OCI-LY1 (cell line): ENCODE results near the gene WBP2.

Experiments used
- H2AFZ ChIP-seq: fragments of 200-600 bp; sonication (generic), shearing (Covaris generic); 2 replicates; pipeline ENCODE4 v1.6.0; 2014; ENCODE audit warnings: antibody characterized with exemption, mild to moderate bottlenecking, low read length
- H3F3A ChIP-seq: fragments of 200-600 bp; sonication (generic), shearing (Covaris generic); 2 replicates; pipeline ENCODE4 v1.6.0; 2014; ENCODE audit warnings: mild to moderate bottlenecking, antibody characterized with exemption, low read length, moderate library complexity; ENCODE audit not compliant: insufficient read depth
- H3K27ac ChIP-seq: fragments of 200-600 bp; sonication (generic); 2 replicates; pipeline ENCODE4 v1.5.1; 2014; ENCODE audit warnings: low read length, mixed run types, mild to moderate bottlenecking, low read depth; ENCODE audit not compliant: poor library complexity, severe bottlenecking
- H3K27me3 ChIP-seq: fragments of 200-600 bp; sonication (generic); 2 replicates; pipeline ENCODE4 v1.6.0; 2014; ENCODE audit warnings: antibody characterized with exemption, mild to moderate bottlenecking, low read length, moderate library complexity; ENCODE audit not compliant: insufficient read depth
- H3K36me3 ChIP-seq: fragments of 200-600 bp; sonication (generic); 2 replicates; pipeline ENCODE4 v1.6.1; 2014; ENCODE audit warnings: mild to moderate bottlenecking, antibody characterized with exemption, low read length, moderate library complexity, mixed read lengths; ENCODE audit not compliant: insufficient read depth
- H3K4me1 ChIP-seq: fragments of 200-600 bp; sonication (generic); 2 replicates; pipeline ENCODE4 v1.5.1; 2014; ENCODE audit warnings: mild to moderate bottlenecking, low read length, moderate library complexity; ENCODE audit not compliant: insufficient read depth, severe bottlenecking
- H3K4me2 ChIP-seq: fragments of 200-600 bp; sonication (generic), shearing (Covaris generic); 2 replicates; pipeline ENCODE4 v1.6.1; 2014; ENCODE audit warnings: low read length
- H3K4me3 ChIP-seq: fragments of 200-600 bp; sonication (generic); 2 replicates; pipeline ENCODE4 v1.5.1; 2014; ENCODE audit warnings: low read length, low read depth, mild to moderate bottlenecking, mixed read lengths; ENCODE audit not compliant: poor library complexity, severe bottlenecking
- H3K79me2 ChIP-seq: fragments of 200-600 bp; shearing (Covaris generic); 2 replicates; pipeline ENCODE4 v1.6.1; 2016; ENCODE audit warnings: mixed run types, low read length, mixed read lengths; ENCODE audit not compliant: insufficient read depth
- H3K9ac ChIP-seq: fragments of 200-600 bp; sonication (generic), shearing (Covaris generic); 2 replicates; pipeline ENCODE4 v1.6.1; 2014; ENCODE audit warnings: mild to moderate bottlenecking, low read length, mixed read lengths
- H3K9me2 ChIP-seq: fragments of 200-600 bp; sonication (generic), shearing (Covaris generic); 2 replicates; pipeline ENCODE4 v1.6.1; 2014; ENCODE audit warnings: low read depth, mild to moderate bottlenecking, low read length, mixed read lengths
- H3K9me3 ChIP-seq: fragments of 200-600 bp; shearing (Covaris generic); 2 replicates; pipeline ENCODE4 v1.6.1; 2014; ENCODE audit warnings: low read length, mixed read lengths
- H4K20me1 ChIP-seq: fragments of 200-600 bp; sonication (generic), shearing (Covaris generic); 2 replicates; pipeline ENCODE4 v1.6.0; 2016; ENCODE audit warnings: mild to moderate bottlenecking, low read length; ENCODE audit not compliant: insufficient read depth
- CTCF ChIP-seq: fragments of 200-600 bp; sonication (generic), shearing (Covaris generic); IDR thresholded peaks from 2 replicates; pipeline ENCODE4 v1.5.1; 2017; ENCODE audit warnings: mild to moderate bottlenecking, antibody characterized with exemption, low read length, moderate library complexity, mixed read lengths
- EZH2 ChIP-seq: fragments of 200-600 bp; sonication (generic), shearing (Covaris generic); IDR thresholded peaks from 2 replicates; pipeline ENCODE4 v1.8.0; 2017; ENCODE audit warnings: borderline replicate concordance, mixed run types, mild to moderate bottlenecking, antibody characterized with exemption, low read length, moderate library complexity, mixed read lengths

Gene WBP2

GRCh38 chr17:75876190-75876937, 21.2 kb upstream of the WBP2 start:
- Histone ChIP-seq H3K4me2 (peak overlapping the region; percentile 82), H3K27ac (peak overlapping the region; percentile 59), H3F3A (no peaks in the 10 kb centered on the region), H3K4me3 (peak overlapping the region; percentile 62), H3K4me1 (peaks cover 40% of the 10 kb centered on the region), H4K20me1 (no peaks in the 10 kb centered on the region), H3K79me2 (no peaks in the 10 kb centered on the region), H2AFZ (no peak overlapping the region), H3K9me3 (no peaks in the 10 kb centered on the region), H3K36me3 (no peaks in the 10 kb centered on the region), H3K9me2 (no peaks in the 10 kb centered on the region), H3K9ac (peak overlapping the region; percentile 63), H3K27me3 (peaks cover 4% of the 10 kb centered on the region; the same call in 1 of the 2 replicates)
- TF ChIP-seq CTCF: peak; percentile 64
- no peak for TF ChIP-seq EZH2

DNA sequence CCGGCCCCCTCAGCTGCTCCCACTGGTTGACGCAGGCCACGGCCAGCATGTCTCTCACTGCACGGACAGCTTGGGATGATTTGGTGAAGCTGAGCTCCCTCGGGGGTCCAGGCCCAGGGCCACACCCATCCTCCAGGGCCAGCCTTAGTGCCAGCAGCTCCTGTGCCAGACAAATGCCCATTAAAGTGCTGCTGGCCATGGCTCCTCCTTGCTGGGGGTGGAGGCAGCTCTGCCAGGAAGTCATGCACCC, 20.7 kb upstream of the WBP2 start:
- H3K9ac ChIP-seq: peak overlapping the region; percentile 63; the same call in 1 of the 2 replicates
- H3K4me1 ChIP-seq: peaks cover 40% of the 10 kb centered on the region
- H3K9me3 ChIP-seq: no peaks in the 10 kb centered on the region
- peak overlapping the region; percentile 62 for H3K4me3 ChIP-seq
- H3K9me2 ChIP-seq: no peaks in the 10 kb centered on the region
- H3K36me3 ChIP-seq: no peaks in the 10 kb centered on the region
- peaks cover 4% of the 10 kb centered on the region; the same call in 1 of the 2 replicates for H3K27me3 ChIP-seq
- no peaks in the 10 kb centered on the region for H4K20me1 ChIP-seq
- H3K79me2 ChIP-seq: no peaks in the 10 kb centered on the region
- H2AFZ ChIP-seq: no peak overlapping the region
- peak overlapping the region; percentile 82 for H3K4me2 ChIP-seq
- TF ChIP-seq EZH2 (no peak), CTCF (no peak)
- peak overlapping the region; percentile 59 for H3K27ac ChIP-seq
- no peaks in the 10 kb centered on the region for H3F3A ChIP-seq

DNA sequence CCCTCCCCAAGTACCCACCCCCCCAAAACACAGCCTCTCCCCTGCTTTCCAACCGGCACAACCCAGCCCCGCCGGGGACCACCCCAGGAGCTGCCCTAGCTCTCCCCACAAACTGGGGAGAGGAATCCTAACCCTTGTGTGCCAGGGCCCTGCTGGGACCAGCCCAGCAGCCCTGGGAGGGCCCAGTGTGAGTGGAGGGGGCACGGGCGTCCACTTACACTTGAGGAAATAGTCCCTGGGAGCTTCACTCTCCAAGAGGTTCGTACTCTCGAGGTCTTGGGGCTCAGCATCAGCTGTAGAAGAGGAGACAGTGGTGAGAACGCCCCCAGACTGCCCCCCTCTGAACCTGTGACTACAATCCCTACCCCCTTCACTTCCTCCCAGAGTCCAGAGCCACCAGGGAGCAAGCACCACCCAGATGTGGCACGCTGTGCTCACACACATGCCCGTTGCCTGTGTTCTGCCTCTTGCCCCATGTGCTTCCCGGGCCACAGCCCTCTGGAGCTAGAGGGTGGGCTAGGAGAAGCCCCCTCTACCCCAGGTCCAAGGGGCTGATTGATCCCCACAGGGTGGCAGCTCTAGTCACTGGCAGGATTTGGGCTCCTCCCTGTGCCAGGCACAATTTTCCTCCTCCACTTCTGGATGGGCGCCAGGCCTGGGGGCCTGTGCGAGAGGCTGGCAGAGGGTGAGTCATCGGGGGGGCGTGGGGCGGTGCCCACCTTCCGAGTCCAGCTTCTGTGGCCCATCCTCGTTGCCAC, 20.2 kb upstream of the WBP2 start:
- peak overlapping the region; percentile 63; the same call in 1 of the 2 replicates for H3K9ac ChIP-seq
- H3K4me1 ChIP-seq: peaks cover 40% of the 10 kb centered on the region
- H3K79me2 ChIP-seq: no peaks in the 10 kb centered on the region
- peaks cover 4% of the 10 kb centered on the region; the same call in 1 of the 2 replicates for H3K27me3 ChIP-seq
- H3K9me2 ChIP-seq: no peaks in the 10 kb centered on the region
- no peaks in the 10 kb centered on the region for H4K20me1 ChIP-seq
- peak overlapping the region; percentile 62 for H3K4me3 ChIP-seq
- no peaks in the 10 kb centered on the region for H3K36me3 ChIP-seq
- TF ChIP-seq CTCF (no peak), EZH2 (no peak)
- peak overlapping the region; percentile 59 for H3K27ac ChIP-seq
- no peak overlapping the region for H2AFZ ChIP-seq
- no peaks in the 10 kb centered on the region for H3F3A ChIP-seq
- no peaks in the 10 kb centered on the region for H3K9me3 ChIP-seq
- H3K4me2 ChIP-seq: peak overlapping the region; percentile 82
